ENCODE measurements around the gene HAP1. TPM values are rescaled to one million over a fixed set of nuclear protein-coding genes. Genes with fewer than 3 reads are reported as not detected.

HAP1 gene
- total RNA-seq, 1 experiment from 2014 or later = 2.5 TPM

GRCh38 chr17:41718287-41718645 lies 16.2 kb downstream of the HAP1 start:
- Mint-ChIP-seq H3K9me3 (peaks cover 0 to 2% of the 10 kb centered on the region in 2 experiments; a peak in 1 of 5 replicates), H3K4me3 (no peak overlapping the region), H3K27me3 (ENCODE audit: low read depth) (peaks cover 54% of the 10 kb centered on the region), H3K4me1 (peaks cover 0 to 10% of the 10 kb centered on the region in 2 experiments; a peak in 3 of 4 replicates), H3K27ac (no peak overlapping the region), H3K36me3 (ENCODE audit: insufficient read depth in 1 of 3, low read depth in 3 of 3) (no peaks in the 10 kb centered on the region)
- WGBS (ENCODE audit: extremely low coverage, insufficient read length, low lambda C conversion rate) = no CpG with 5 or more reads among the region's 5 CpGs
- no peak overlapping the region for H2AFZ ChIP-seq (ENCODE audit: low read length)
- H4K8ac ChIP-seq (replicated peaks; ENCODE audit: insufficient read length, low read depth, low read length) = no peak overlapping the region
- H3K79me2 ChIP-seq (ENCODE audit: insufficient read depth, low read length) = no peaks in the 10 kb centered on the region
- H3K18ac ChIP-seq (ENCODE audit: insufficient read length, low read depth, low read length) = no peak overlapping the region
- H3K27me3 ChIP-seq (ENCODE audit: insufficient read depth, low read length) = no peaks in the 10 kb centered on the region
- no peak overlapping the region for H3T11ph ChIP-seq (ENCODE audit: low read length)
- H2BK5ac ChIP-seq (ENCODE audit: insufficient read length, low read length) = no peak overlapping the region
- H4K91ac ChIP-seq (ENCODE audit: insufficient read length, low read depth, low read length) = no peak overlapping the region
- H3K4me1 ChIP-seq (ENCODE audit: insufficient read depth, low read length) = no peaks in the 10 kb centered on the region
- no peak overlapping the region for H3K27ac ChIP-seq (ENCODE audit: insufficient read length, low read depth, low read length)
- DNase-seq = no peak
- no peak overlapping the region for H3K14ac ChIP-seq (ENCODE audit: insufficient read depth, low read length)
- no peak overlapping the region for H3K9ac ChIP-seq (ENCODE audit: extremely low read depth, insufficient read length, low read length)
- no peaks in the 10 kb centered on the region for H3K23me2 ChIP-seq (ENCODE audit: insufficient read length, low read depth, low read length, poor library complexity, severe bottlenecking)
- no peak overlapping the region for H2BK120ac ChIP-seq (ENCODE audit: low read depth, low read length, poor library complexity, severe bottlenecking)
- no peak overlapping the region for H2BK12ac ChIP-seq (ENCODE audit: insufficient read length, low read depth, low read length)
- H4K5ac ChIP-seq (ENCODE audit: insufficient read length, low read depth, low read length) = no peak overlapping the region
- TF ChIP-seq CTCF (conservative IDR thresholded peaks at IDR 0.05) = no peak
- H3K4me2 ChIP-seq (ENCODE audit: insufficient read depth, insufficient read length, low read length) = no peak overlapping the region
- H3K23ac ChIP-seq (ENCODE audit: insufficient read length, low read depth, low read length) = no peak overlapping the region
- H2AK5ac ChIP-seq (ENCODE audit: insufficient read length, low read length) = no peak overlapping the region
- H2BK20ac ChIP-seq (ENCODE audit: low read depth, low read length, poor library complexity, severe bottlenecking) = no peak overlapping the region
- H3K56ac ChIP-seq (ENCODE audit: insufficient read length, low read depth, low read length) = no peak overlapping the region
- no peaks in the 10 kb centered on the region for H4K20me1 ChIP-seq (ENCODE audit: control insufficient read depth, insufficient read depth, insufficient read length)
- no peaks in the 10 kb centered on the region for H3K9me3 ChIP-seq (ENCODE audit: control insufficient read depth, low read depth, low read length)
- no peak overlapping the region for H3K4ac ChIP-seq (ENCODE audit: low read depth, low read length)
- H2BK15ac ChIP-seq (ENCODE audit: low read depth, low read length) = no peak overlapping the region
- no peaks in the 10 kb centered on the region for H3K79me1 ChIP-seq (ENCODE audit: insufficient read depth, low read depth, low read length, poor library complexity, severe bottlenecking)
